Naive thymus-derived CD8-positive, alpha-beta T cell (primary cell): ENCODE measurements around the gene TRIP13. TPM values are rescaled to one million over a fixed set of nuclear protein-coding genes. Genes with fewer than 3 reads are reported as not detected.
A peak's percentile ranks its signal among the peaks of the same experiment; 100 is the strongest.
"Not testable (repeated sequence)": the region's sequence is repeated elsewhere in the genome, so short reads cannot be mapped to it uniquely, and the experiment has no call there.

ENCODE experiments used
- ATAC-seq, 2 donors: fragments of 150-1000 bp; cut with Tn5 transposase in 1 of 2; sonication (Bioruptor Pico), chemical (Tn5 transposase) in 1 of 2; 1 replicate in 1 of 2; 2 replicates in 1 of 2; pipeline ENCODE4 v1.10.0; 2021; ENCODE audit warnings: mild to moderate bottlenecking in 2 of 2, moderate library complexity in 2 of 2
- POLR2A ChIA-PET: fragments of 350-600 bp; sonication (Branson Sonifier 250); formaldehyde crosslinking; loops from one replicate; lab custom pipeline; 2021; ENCODE audit warnings: antibody characterized with exemption; lab: Charles Lee
- DNase-seq, 10 donors: peaks; one replicate each; pipeline versions ENCODE4 v3.0.0 to v3.0.0-alpha.2; 2020 to 2022
- H3K27ac Mint-ChIP-seq, 10 donors: one replicate each; pipeline ENCODE4 v1.8.0; 2020 to 2022; ENCODE audit warnings: mild to moderate bottlenecking in 10 of 10, mixed read lengths in 10 of 10, moderate library complexity in 4 of 10, inconsistent platforms in 1 of 10
- H3K27me3 Mint-ChIP-seq, 5 donors: one replicate each; pipeline ENCODE4 v1.8.0; 2021 to 2022; ENCODE audit warnings: mixed read lengths in 5 of 5
- H3K36me3 Mint-ChIP-seq, 3 donors: one replicate each; pipeline ENCODE4 v1.8.0; 2020 to 2022; ENCODE audit warnings: mixed read lengths in 3 of 3, mild to moderate bottlenecking in 2 of 3, inconsistent platforms in 1 of 3
- H3K4me1 Mint-ChIP-seq, 4 donors: one replicate each; pipeline ENCODE4 v1.8.0; 2021 to 2022; ENCODE audit warnings: mixed read lengths in 4 of 4
- H3K4me3 Mint-ChIP-seq, 10 donors: one replicate each; pipeline ENCODE4 v1.8.0; 2020 to 2022; ENCODE audit warnings: mild to moderate bottlenecking in 10 of 10, mixed read lengths in 10 of 10, moderate library complexity in 6 of 10, inconsistent platforms in 1 of 10
- H3K9me3 Mint-ChIP-seq, 9 donors: one replicate each; pipeline ENCODE4 v1.8.0; 2020 to 2022; ENCODE audit warnings: mixed read lengths in 9 of 9, mild to moderate bottlenecking in 3 of 9, inconsistent platforms in 1 of 9, moderate library complexity in 1 of 9
- polyA plus RNA-seq, 3 donors: library from polyadenylated mRNA; unstranded; fragments of 300-500 nt; fragmentation: Illumina TruSeq; gene quantifications; one replicate each; pipeline ENCODE4 v1.2.3, GENCODE V29; 2021
- total RNA-seq, 8 experiments: library from RNA in 2 of 8; stranded (reverse) in 2 of 8; gene quantifications; one replicate each; pipeline ENCODE4 v1.2.3 and lab custom pipeline; 2021 to 2026

TRIP13 gene
- total and polyA plus RNA-seq, 5 experiments from 2014 or later, result 0.55 to 1.5 (median 0.75) TPM

GRCh38 chr5:850511-851006 is 42.1 kb upstream of the TRIP13 start, which contains the start of gene ZDHHC11:
Gene ZDHHC11, minus strand, starts transcription at chr5:850986. Its CDS starts 384 bp downstream, at chr5:850602.
- POLR2A ChIA-PET, result no interaction called here
- H3K36me3 Mint-ChIP-seq, result no peaks in the 10 kb centered on the region
- peaks cover 0 to 7% (median 1%) of the 10 kb centered on the region in 4 donors for H3K4me1 Mint-ChIP-seq
- H3K27me3 Mint-ChIP-seq, result peaks cover 2 to 35% (median 12%) of the 10 kb centered on the region in 5 donors
- H3K9me3 Mint-ChIP-seq, result no peaks in the 10 kb centered on the region
- ATAC-seq, result no peak
- DNase-seq, result peak in 1 of 10 donors; percentile 48
- H3K27ac Mint-ChIP-seq, result no peak within 1 kb of the TSS
- no peak within 1 kb of the TSS for H3K4me3 Mint-ChIP-seq

DNA sequence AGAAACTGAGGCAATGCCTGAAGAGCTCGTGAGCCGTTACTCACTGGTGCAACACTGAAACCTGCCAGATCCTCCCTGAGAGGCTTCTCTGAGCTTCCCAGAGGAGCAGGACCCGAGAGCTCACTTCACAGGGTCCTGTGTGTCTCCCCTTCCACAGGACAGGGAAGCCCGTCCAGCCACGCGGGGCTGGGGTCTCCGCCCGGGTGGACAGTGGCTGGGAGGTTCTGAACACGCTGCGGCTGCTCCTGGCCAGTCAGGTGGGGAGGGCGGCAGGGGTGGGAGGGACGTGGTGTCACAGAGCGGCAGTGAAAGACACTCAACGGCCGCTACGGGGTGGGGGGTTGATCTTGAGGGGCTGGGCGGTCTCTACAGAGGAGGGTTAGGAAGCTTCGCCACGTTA is 41.6 kb upstream of the TRIP13 start:
- POLR2A ChIA-PET, result no interaction called here
- Mint-ChIP-seq H3K9me3 (no peaks in the 10 kb centered on the region), H3K36me3 (no peaks in the 10 kb centered on the region), H3K4me1 (peaks cover 0 to 7% (median 1%) of the 10 kb centered on the region in 4 donors), H3K27me3 (peaks cover 2 to 35% (median 12%) of the 10 kb centered on the region in 5 donors), H3K4me3 (no peak overlapping the region), H3K27ac (no peak overlapping the region)
- no peak for ATAC-seq
- no peak for DNase-seq

- Mint-ChIP-seq H3K36me3 (no peaks in the 10 kb centered on the region), H3K27me3 (peaks cover 2 to 32% (median 12%) of the 10 kb centered on the region in 5 donors), H3K4me3 (no peak overlapping the region), H3K27ac (no peak overlapping the region), H3K4me1 (peaks cover 0 to 7% (median 1%) of the 10 kb centered on the region in 4 donors), H3K9me3 (no peaks in the 10 kb centered on the region)
- DNase-seq, result no peak
- POLR2A ChIA-PET, result no interaction called here
- ATAC-seq, result no peak
Observed at GRCh38 chr5:851553-851952, 41.1 kb upstream of the TRIP13 start.

DNA sequence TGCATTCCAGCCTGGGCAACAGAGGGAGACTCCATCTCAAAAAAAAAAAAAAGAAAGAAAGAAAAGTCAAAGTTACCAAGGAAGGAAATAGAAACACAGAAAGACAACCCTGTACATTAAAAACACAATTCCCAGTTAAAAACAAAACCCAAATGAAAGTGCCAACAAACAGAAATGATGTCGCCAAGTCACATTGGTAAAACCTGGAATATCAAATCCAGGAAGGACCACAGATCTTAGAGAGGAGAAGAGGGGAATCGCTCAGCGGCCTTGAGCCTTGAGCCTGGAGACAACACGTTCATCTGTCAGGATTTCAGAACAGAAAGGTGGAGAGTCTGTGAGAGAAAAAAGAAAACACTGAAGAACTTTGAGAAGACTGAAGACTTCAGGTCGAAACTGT is 40.7 kb upstream of the TRIP13 start:
- DNase-seq, result peak in 1 of 10 donors; percentile 15
- H3K4me1 Mint-ChIP-seq, result peaks cover 0 to 6% (median 1%) of the 10 kb centered on the region in 4 donors
- POLR2A ChIA-PET, result no interaction called here
- no peak overlapping the region for H3K4me3 Mint-ChIP-seq
- H3K9me3 Mint-ChIP-seq, result no peaks in the 10 kb centered on the region
- no peaks in the 10 kb centered on the region for H3K36me3 Mint-ChIP-seq
- H3K27ac Mint-ChIP-seq, result peak overlapping the region in 1 of 10 donors; percentile 60
- H3K27me3 Mint-ChIP-seq, result peaks cover 2 to 27% (median 12%) of the 10 kb centered on the region in 5 donors
- ATAC-seq, result no peak

- DNase-seq (peak in 1 of 10 donors; percentile 56), ATAC-seq (no peak)
- Mint-ChIP-seq H3K27me3 (peaks cover 2 to 27% (median 12%) of the 10 kb centered on the region in 5 donors), H3K27ac (peak overlapping the region in 1 of 10 donors; percentile 64), H3K9me3 (no peaks in the 10 kb centered on the region), H3K4me3 (no peak overlapping the region), H3K4me1 (peaks cover 0 to 6% (median 1%) of the 10 kb centered on the region in 4 donors), H3K36me3 (no peaks in the 10 kb centered on the region)
- POLR2A ChIA-PET, result no interaction called here
Observed at GRCh38 chr5:852431-853401, 40.0 kb upstream of the TRIP13 start.

GRCh38 chr5:853416-854090 is 39.1 kb upstream of the TRIP13 start:
- DNase-seq, result peak in 1 of 10 donors; percentile 21
- H3K9me3 Mint-ChIP-seq, H3K4me3 Mint-ChIP-seq, H3K36me3 Mint-ChIP-seq, H3K4me1 Mint-ChIP-seq, POLR2A ChIA-PET, ATAC-seq: not testable (repeated sequence)
- Mint-ChIP-seq H3K27me3 (peaks cover 2 to 26% (median 12%) of the 10 kb centered on the region in 5 donors), H3K27ac (peak overlapping the region in 2 of 10 donors; percentile 15 to 64)

DNA sequence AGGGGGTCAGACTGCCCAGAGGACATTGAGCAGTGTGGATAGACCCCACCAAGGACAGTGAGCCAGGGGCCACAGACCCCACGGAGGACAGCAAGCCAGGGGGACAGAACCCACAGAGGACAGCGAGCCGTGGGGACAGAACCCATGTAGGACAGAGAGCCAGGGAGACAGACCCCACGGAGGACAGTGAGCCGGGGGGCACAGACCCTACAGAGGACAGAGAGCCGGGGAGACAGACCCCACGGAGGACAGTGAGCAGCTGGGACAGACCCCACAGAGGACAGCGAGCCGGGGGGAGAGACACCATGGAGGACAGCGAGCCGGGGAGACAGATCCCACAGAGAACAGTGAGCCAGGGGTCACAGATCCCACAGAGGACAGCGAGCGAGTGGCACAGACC is 38.5 kb upstream of the TRIP13 start:
- POLR2A ChIA-PET, result no interaction called here

DNA sequence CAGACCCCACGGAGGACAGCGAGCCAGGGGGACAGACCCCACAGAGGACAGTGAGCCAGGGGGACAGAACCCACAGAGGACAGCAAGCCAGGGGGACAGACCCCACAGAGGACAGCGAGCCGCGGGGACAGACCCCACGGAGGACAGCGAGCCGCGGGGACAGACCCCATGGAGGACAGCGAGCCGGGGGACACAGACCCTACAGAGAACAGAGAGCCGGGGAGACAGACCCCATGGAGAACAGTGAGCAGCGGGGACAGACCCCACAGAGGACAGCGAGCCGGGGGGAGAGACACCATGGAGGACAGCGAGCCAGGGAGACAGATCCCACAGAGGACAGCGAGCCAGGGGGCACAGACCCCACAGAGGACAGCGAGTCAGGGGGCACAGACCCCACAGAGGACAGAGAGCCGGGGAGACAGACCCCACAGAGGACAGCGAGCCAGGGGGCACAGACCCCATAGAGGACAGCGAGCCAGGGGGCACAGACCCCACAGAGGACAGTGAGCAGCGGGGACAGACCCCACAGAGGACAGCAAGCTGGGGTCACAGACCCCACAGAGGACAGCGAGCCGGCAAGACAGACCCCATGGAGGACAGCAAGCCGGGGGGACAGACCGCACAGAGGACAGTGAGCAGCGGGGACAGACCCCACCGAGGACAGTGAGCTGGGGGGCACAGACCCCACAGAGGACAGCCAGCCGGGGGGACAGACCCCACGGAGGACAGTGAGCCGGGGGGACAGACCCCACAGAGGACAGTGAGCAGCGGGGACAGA is 37.5 kb upstream of the TRIP13 start:
- Mint-ChIP-seq H3K4me1 (peaks cover 0 to 6% (median 2%) of the 10 kb centered on the region in 4 donors), H3K27ac (peak overlapping the region in 2 of 10 donors; percentile 10 to 46), H3K27me3 (peaks cover 2 to 19% (median 12%) of the 10 kb centered on the region in 5 donors), H3K9me3 (no peaks in the 10 kb centered on the region), H3K4me3 (no peak overlapping the region), H3K36me3 (no peaks in the 10 kb centered on the region)
- POLR2A ChIA-PET, result no interaction called here
- peak in 1 of 10 donors; percentile 50 for DNase-seq
- ATAC-seq, result no peak

More for the DNA sequence above, 38.5 kb upstream of the TRIP13 start:
- Mint-ChIP-seq H3K4me3 (no peak overlapping the region), H3K36me3 (no peaks in the 10 kb centered on the region), H3K27me3 (peaks cover 2 to 21% (median 12%) of the 10 kb centered on the region in 5 donors), H3K27ac (peak overlapping the region in 1 of 10 donors; percentile 27), H3K9me3 (no peaks in the 10 kb centered on the region), H3K4me1 (peaks cover 0 to 6% (median 2%) of the 10 kb centered on the region in 4 donors)
- ATAC-seq (no peak), DNase-seq (peak in 1 of 10 donors; percentile 46)

GRCh38 chr5:855771-856530 is 36.7 kb upstream of the TRIP13 start:
- Mint-ChIP-seq H3K27ac (no peak overlapping the region), H3K36me3 (no peaks in the 10 kb centered on the region), H3K4me3 (no peak overlapping the region), H3K9me3 (no peaks in the 10 kb centered on the region), H3K4me1 (peaks cover 0 to 7% (median 3%) of the 10 kb centered on the region in 4 donors), H3K27me3 (peaks cover 2 to 15% (median 12%) of the 10 kb centered on the region in 5 donors)
- DNase-seq (peak in 1 of 10 donors; percentile 37), ATAC-seq (peak; percentile 48 to 49)
- POLR2A ChIA-PET, result no interaction called here

- DNase-seq (peak in 1 of 10 donors; percentile 45), ATAC-seq (peak in 1 of 2 donors; percentile 18)
- Mint-ChIP-seq H3K36me3 (no peaks in the 10 kb centered on the region), H3K27me3 (peaks cover 2 to 11% (median 7%) of the 10 kb centered on the region in 5 donors), H3K9me3 (no peaks in the 10 kb centered on the region), H3K27ac (no peak overlapping the region), H3K4me3 (no peak overlapping the region), H3K4me1 (peaks cover 0 to 8% (median 4%) of the 10 kb centered on the region in 4 donors)
- POLR2A ChIA-PET, result no interaction called here
Observed at GRCh38 chr5:856531-857425, 35.9 kb upstream of the TRIP13 start.
